Stimulated activated CD4-positive, alpha-beta T cell treated with anti-CD3 and anti-CD28 coated beads, Interleukin-12 subunit alpha, Interleukin-12 subunit beta, amount 100 ng/mL, for 24 hours (primary cell): ENCODE results near the gene MBOAT7.
"Not testable (repeated sequence)": the region's sequence is repeated elsewhere in the genome, so short reads cannot be mapped to it uniquely, and the experiment has no call there.

Source experiments
- DNase-seq, 2 experiments: peaks; one replicate each; pipeline ENCODE4 v3.0.0-alpha.2; 2020; ENCODE audit warnings: low read depth in 2 of 2

The MBOAT7 gene, protein sequence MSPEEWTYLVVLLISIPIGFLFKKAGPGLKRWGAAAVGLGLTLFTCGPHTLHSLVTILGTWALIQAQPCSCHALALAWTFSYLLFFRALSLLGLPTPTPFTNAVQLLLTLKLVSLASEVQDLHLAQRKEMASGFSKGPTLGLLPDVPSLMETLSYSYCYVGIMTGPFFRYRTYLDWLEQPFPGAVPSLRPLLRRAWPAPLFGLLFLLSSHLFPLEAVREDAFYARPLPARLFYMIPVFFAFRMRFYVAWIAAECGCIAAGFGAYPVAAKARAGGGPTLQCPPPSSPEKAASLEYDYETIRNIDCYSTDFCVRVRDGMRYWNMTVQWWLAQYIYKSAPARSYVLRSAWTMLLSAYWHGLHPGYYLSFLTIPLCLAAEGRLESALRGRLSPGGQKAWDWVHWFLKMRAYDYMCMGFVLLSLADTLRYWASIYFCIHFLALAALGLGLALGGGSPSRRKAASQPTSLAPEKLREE

GRCh38 chr19:54189145-54189734, at the start of gene MBOAT7:
TSS of gene MBOAT7 (minus strand) at chr19:54189580. CDS start at chr19:54188508, 1,072 bp downstream.
- no peak for DNase-seq

DNA sequence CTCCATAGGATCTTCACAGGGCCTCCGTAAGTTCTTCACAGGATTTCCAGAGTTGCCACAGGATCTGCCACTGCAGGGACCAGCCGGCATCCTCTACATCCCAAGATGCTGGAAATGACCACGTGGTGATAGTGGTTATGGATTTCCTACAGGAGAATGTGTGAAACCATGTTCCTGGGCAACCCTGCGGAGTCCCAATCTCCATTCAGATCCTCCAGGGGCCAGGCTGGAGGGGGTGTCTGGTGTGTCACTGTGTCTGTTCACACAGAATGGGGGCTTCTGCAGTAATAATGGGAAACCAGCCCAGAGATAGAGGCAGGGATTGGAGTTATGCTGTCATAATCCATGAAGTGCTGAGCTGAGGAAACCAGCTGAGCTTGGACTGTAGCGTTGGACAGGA, 44.6 kb upstream of the MBOAT7 start:
- DNase-seq = no peak

DNA sequence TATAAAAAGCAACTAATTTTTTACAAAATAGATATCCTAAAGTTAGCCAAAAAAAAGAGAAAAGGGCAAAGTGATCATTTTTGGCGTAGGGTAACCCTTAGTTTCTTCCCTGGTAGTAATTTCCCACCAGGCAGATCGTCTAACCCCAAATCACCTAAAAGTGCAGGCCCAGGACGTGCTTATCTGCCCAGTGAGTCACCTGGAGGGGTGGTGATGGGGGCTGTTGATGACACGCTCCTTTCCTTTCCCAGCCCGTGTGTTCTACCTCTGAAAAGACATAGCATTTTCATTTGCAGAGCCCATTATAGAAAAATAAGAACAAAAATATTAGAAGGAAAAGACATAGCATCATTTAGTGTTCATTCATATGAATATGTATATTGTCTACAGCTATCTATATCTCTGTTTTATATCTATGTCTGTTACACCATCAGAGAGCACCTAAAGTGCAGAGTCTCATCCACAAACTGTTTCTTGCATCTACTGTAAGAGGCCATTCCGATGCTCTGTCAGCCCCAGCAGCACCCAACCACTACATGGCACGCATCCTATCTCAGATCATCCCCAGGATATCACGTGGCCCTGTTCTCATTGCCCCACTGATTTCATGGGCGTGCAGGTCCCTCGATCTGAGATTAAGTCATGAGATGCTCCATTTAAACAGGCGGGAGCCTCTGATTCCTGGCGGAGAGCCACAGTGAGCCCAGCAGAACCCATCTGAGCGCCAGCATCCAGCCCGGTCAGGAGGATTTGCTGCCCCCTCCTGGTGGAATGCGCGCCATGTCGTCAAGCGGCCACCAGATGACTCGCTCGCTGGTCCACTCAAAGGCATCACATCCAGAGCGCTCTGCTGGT, 41.9 kb upstream of the MBOAT7 start:
- peak; percentile 64 to 86 for DNase-seq

- DNase-seq = no peak
These were observed 40.7 kb upstream of the MBOAT7 start for GRCh38 chr19:54230031-54230430.

GRCh38 chr19:54229146-54229545, 39.8 kb upstream of the MBOAT7 start:
- DNase-seq = no peak

DNA sequence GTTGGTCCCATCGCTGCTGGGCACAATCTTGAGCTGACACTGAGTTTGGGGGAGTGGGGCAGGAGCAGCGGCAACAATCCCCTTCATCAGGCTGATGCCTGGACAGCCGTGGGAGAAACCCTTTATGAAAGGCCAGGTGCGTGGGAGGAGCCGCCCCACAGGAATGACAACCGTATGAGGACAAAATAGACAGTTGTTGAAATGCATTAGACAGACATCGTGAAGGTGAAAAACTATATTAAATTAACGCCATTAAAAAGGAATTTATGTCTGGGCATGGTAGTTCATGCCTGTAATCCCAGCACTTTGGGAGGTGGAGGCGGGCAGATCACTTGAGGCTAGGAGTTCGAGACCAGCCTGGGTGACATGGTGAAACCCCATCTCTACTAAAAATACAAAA, 35.2 kb upstream of the MBOAT7 start:
- DNase-seq = not testable (repeated sequence)

DNA sequence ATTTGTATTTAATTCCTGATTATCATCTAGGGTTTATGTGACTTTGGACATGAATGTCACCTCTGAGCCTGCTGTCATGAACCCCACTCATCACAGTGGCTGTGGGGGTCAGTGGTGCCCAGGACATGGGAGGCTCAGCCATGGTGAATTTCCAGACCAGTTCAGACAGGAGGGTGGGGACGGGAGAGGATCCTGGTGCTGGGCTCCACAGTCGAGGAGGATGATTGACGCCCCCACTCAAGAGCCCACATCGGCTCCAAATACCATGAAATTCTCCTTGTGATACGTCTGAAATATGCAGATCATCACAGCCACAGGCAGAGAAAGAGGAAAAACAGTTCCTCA, 34.5 kb upstream of the MBOAT7 start:
- not testable (repeated sequence) for DNase-seq

- DNase-seq = not testable (repeated sequence)
These were observed 34.0 kb upstream of the MBOAT7 start for GRCh38 chr19:54223277-54223936.

DNA sequence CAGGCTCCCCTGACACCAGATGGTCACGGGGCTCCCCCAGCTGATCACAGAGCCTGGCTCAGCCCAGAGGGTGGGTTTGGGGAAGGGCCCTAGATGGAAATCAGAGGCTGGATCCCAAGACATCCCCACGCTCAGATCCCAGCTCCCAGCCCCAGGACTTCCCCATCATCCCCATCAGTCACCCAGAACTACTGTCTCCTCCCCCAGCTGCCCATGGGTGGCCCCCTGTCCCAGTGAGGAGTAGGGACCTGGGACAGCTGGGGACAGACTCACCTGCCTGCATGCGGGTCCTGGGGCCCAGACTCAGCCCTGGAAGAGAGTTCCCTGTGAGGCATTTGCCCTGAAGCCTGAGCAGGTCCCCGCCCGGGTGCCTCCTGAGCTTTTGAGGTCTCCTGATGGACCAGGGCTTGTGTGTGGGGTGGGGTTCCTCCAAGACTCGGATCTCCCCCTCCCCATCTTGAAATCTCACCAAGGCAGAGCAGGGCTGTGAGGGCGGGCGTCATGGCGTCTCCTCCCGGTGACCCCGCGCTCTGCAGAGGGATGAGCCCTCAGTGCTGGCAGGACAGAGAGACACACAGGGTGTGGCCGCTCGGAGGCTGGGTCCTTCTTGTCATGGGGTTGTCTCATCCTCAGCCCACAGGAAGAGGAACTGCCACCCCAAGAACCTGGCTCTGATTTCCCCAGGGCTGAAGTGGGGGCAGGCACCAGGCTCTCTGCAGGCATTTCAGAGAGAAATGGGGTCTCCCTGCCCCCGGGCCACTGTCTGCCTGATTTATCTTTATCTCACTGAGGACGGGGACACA, 33.3 kb upstream of the MBOAT7 start, which contains the start of gene LILRB3:
TSS of gene LILRB3 (minus strand) at position 534 of the 803 bp plus-strand sequence. CDS start at position 503, 31 bp downstream.
- DNase-seq = not testable (repeated sequence)

GRCh38 chr19:54221947-54222346, 32.6 kb upstream of the MBOAT7 start:
- not testable (repeated sequence) for DNase-seq

DNA sequence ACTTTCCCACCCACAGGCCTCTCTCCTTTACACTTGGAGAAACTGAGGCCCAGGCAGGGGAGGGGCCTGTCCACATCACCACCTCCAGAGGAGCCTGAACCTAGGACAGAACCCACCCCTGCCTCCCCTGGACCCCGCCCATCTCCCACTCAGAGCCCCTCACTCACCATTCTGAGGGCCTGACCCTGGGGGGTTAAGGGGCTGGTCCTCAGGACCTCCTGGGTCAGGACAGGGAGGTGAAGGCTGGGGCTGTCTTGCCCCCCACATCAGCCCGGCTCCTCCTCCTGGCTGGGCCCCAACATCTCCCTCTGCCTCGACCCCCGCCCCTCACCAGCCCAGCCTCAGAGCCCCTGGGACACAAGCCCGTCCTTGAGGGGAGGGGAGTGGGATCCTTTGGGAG, 30.3 kb upstream of the MBOAT7 start:
- not testable (repeated sequence) for DNase-seq

- DNase-seq = no peak
These were observed 29.7 kb upstream of the MBOAT7 start for GRCh38 chr19:54218960-54219661.

DNA sequence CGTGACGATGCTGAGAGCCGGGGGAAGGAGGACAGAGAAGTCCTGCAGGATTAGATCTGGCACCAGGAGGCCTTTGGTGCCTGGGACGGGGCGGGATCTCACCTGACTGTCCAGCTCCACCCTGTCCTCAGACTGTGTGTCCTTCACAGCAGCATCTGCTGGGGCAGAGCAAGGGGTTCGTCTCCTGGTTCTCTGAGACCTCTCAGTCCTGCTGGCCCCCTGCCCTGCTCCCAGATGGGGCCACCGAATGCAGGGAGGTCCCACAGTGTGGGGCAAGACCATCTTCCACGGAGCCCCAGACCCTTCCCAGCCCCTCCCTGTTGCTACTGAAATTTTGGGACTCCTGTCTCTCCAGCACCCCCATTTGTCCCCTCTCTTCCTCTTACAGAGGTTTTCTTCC, 28.9 kb upstream of the MBOAT7 start:
- no peak for DNase-seq

DNA sequence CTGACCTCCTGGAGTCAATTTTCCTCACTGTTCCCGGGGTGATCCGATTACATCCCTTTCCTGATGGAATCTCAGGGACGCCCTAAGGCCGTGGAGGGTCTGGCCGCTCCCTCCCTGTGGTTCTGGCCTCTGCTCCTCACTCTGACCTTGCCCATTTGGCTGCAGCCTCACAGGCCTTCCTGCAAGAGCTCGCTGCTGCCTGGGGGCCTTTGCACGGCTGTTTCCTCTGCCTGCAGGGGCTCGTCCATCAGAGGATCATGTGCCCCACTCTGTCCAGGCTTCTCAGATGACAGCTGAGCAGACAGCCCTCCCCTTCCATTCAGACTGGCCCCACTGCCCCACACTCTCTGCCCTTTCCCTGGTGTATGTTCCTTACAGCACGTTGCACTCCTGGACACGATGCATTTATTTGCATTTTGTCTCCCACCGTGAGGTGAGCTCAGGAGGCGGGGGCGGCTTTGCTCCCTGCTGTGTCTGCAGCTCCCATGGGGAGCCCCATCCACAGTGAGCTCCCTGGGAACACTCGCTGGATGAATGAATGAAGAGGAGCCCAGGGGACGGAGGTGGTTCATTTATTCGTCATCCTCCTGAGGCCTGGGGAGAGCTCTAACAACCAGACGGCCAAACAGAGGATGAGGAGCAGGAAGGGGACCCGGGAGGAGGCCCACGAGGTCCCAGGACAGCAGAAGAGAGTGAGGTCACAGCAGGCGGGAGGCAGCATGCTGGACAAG, 28.3 kb upstream of the MBOAT7 start:
- DNase-seq = not testable (repeated sequence)

- DNase-seq = no peak
These were observed 27.5 kb upstream of the MBOAT7 start for GRCh38 chr19:54216869-54217268.

- not testable (repeated sequence) for DNase-seq
These were observed 25.4 kb upstream of the MBOAT7 start for GRCh38 chr19:54214734-54215133.

DNA sequence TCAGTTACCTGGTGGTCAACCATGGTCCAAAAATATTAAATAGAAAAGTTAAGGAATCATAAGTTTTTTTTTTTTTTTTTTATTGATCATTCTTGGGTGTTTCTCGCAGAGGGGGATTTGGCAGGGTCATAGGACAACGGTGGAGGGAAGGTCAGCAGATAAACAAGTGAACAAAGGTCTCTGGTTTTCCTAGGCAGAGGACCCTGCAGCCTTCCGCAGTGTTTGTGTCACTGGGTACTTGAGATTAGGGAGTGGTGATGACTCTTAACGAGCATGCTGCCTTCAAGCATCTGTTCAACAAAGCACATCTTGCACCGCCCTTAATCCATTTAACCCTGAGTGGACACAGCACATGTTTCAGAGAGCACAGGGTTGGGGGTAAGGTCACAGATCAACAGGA, 24.8 kb upstream of the MBOAT7 start:
- DNase-seq = not testable (repeated sequence)

GRCh38 chr19:54211235-54211634, 21.9 kb upstream of the MBOAT7 start:
- DNase-seq = no peak

DNA sequence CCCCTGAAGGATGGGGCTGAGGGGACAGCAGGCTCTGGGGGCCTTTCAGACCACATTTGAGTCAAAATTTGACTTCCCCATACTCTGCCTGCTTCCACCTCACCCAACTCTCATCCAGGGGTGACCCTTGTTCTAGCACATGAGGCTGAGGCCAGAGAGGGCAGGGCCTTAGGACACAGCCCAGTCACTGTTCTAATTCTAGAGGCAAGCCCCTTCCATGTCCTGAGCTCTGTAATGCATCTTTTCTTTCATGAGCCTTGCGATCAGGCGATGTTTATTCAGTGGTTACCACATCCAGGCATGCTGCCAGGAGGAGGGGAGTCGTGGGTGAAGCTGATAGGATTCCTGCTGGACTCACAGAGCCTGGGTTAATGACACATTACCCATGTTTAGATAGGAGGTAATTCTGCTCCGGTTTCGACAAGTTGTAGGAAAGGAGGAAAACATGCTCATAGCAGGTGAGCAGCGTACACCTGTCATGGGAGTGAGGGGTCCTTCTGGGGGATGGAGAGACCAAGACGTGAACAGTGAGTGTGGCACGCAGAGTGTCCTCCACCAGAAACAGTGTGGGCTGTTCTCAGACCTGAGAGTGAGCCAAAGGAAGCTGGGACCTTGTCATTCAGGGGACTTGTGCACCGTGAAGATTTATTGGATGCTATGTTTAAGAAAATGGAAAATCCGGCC, 20.6 kb upstream of the MBOAT7 start:
- DNase-seq = no peak
